Measurements from ENCODE around the gene ARSG. TPM values are rescaled to one million over a fixed set of nuclear protein-coding genes. Genes with fewer than 3 reads are reported as not detected.

Gene ARSG
- total and polyA plus RNA-seq, 2 of the 4 experiments (the other 2 are of a cell fraction) = 2.9 to 3.0 TPM

- no TSS peak for BruUV-seq (replicated peaks)
- Histone ChIP-seq H3K9ac (ENCODE audit: low read depth, low read length) (no peak overlapping the region), H3K36me3 (ENCODE audit: control insufficient read depth, insufficient read depth, low read length) (no peaks in the 10 kb centered on the region), H4K91ac (ENCODE audit: insufficient read depth, low read depth, low read length) (no peak overlapping the region), H2AK9ac (replicated peaks; ENCODE audit: low read depth, low read length, poor library complexity) (no peak overlapping the region), H2AK5ac (ENCODE audit: low read depth, low read length) (no peak overlapping the region; the same call in 1 of the 2 replicates), H2AFZ (replicated peaks; ENCODE audit: low read length, poor library complexity) (no peak overlapping the region), H3K9me3 (ENCODE audit: control insufficient read depth, insufficient read depth, low read length) (no peaks in the 10 kb centered on the region), H3K27ac (ENCODE audit: insufficient read depth, low read length) (no peak overlapping the region), H2BK120ac (ENCODE audit: low read depth, low read length) (no peak overlapping the region), H2BK5ac (ENCODE audit: low read depth, low read length, poor library complexity, severe bottlenecking) (no peak overlapping the region), H3K4me3 (ENCODE audit: insufficient read depth, low read depth, low read length) (no peak overlapping the region), H3K4me1 (ENCODE audit: control insufficient read depth, insufficient read depth, low read length) (no peaks in the 10 kb centered on the region; the same call in 1 of the 2 replicates), H4K20me1 (ENCODE audit: insufficient read depth, low read length) (no peaks in the 10 kb centered on the region), H3K79me1 (ENCODE audit: low read depth in 1 of 2, low read length in 2 of 2) (no peaks in the 10 kb centered on the region), H3K56ac (ENCODE audit: extremely low read depth, insufficient read depth, low read length) (no peak overlapping the region), H3K14ac (replicated peaks; ENCODE audit: low read depth, low read length) (no peak overlapping the region), H3K9me1 (ENCODE audit: insufficient read depth, low read length) (no peaks in the 10 kb centered on the region), H3K27me3 (ENCODE audit: control insufficient read depth, insufficient read depth, low read length) (no peaks in the 10 kb centered on the region), H2BK20ac (ENCODE audit: low read depth, low read length) (no peak overlapping the region), H3K23ac (ENCODE audit: low read depth, low read length) (no peak overlapping the region), H3K18ac (ENCODE audit: low read depth, low read length) (no peak overlapping the region), H4K8ac (ENCODE audit: low read depth in 2 of 2, low read length in 2 of 2) (no peak overlapping the region), H4K5ac (ENCODE audit: low read depth, low read length) (no peak overlapping the region), H3K4ac (ENCODE audit: low read depth, low read length) (no peak overlapping the region), H3K4me2 (ENCODE audit: low read depth, low read length) (no peak overlapping the region), H2BK15ac (ENCODE audit: low read depth, low read length) (no peak overlapping the region)
- in situ Hi-C loops (cut with MboI; ENCODE audit: low sequenced_read_pairs) = no loop called here
- DNase-seq (no peak), ATAC-seq (ENCODE audit: low read depth) (peak; percentile 54; the same call in 1 of the 2 replicates)
- WGBS, 2 experiments (ENCODE audit: extremely low coverage in 2 of 2, insufficient read length in 1 of 2) = 100% methylated on average over 1 of the region's 8 CpGs; no CpG with 5 or more reads in 1 of the 2 experiments
- no peak for TF ChIP-seq CTCF (conservative IDR thresholded peaks at IDR 0.05; ENCODE audit: low read depth, low read length)
- no peak for TF ChIP-seq RFX5 (IDR thresholded peaks at IDR 0.05; ENCODE audit: low read depth, low read length)
- TF ChIP-seq NFE2L2 (IDR thresholded peaks at IDR 0.05; ENCODE audit: low read depth, low read length) = no peak
- TF ChIP-seq FOS (IDR thresholded peaks at IDR 0.05; ENCODE audit: low read depth, low read length) = no peak
- intact Hi-C loops (cut with micrococcal nuclease) = no loop called here
- dilution Hi-C loops (cut with HindIII; ENCODE audit: low sequenced_read_pairs, unreplicated experiment) = no loop called here
- POLR2A ChIA-PET (ENCODE audit: unreplicated experiment) = no interaction called here
- CTCF ChIA-PET = interaction anchor here (0.6 kb wide), 1 partner anchor 155 kb away, joined by 4 read pairs; no protein-coding TSS in a partner anchor
These were observed 18.9 kb downstream of the ARSG start for GRCh38 chr17:68310152-68310551.

Measured in IMR-90 (cell line).